ENCODE results near the gene TTC16.
"Not testable (repeated sequence)": the region's sequence is repeated elsewhere in the genome, so short reads cannot be mapped to it uniquely, and the experiment has no call there.

TTC16 gene

GRCh38 chr9:127769929-127770582 is 54.2 kb downstream of the TTC16 start:
- DNase-seq (ENCODE audit: low read depth) = no peak

DNA sequence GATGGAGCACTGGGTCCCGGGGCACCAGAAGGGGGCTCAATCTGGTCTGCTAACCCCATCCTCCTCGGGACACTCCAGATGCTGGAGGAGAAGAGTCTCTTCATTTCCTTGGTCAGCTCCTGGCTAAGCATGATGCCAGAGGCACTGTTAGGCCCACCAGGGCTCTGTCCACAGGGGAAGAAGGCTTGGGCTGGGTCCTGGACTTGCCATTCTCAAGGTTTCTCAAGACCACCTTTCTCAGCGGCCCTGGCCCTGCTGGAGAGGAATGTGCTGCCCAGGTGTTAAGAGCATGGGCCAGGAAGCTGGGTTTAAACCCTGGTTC is 54.7 kb downstream of the TTC16 start:
- no peak for DNase-seq (ENCODE audit: low read depth)

DNA sequence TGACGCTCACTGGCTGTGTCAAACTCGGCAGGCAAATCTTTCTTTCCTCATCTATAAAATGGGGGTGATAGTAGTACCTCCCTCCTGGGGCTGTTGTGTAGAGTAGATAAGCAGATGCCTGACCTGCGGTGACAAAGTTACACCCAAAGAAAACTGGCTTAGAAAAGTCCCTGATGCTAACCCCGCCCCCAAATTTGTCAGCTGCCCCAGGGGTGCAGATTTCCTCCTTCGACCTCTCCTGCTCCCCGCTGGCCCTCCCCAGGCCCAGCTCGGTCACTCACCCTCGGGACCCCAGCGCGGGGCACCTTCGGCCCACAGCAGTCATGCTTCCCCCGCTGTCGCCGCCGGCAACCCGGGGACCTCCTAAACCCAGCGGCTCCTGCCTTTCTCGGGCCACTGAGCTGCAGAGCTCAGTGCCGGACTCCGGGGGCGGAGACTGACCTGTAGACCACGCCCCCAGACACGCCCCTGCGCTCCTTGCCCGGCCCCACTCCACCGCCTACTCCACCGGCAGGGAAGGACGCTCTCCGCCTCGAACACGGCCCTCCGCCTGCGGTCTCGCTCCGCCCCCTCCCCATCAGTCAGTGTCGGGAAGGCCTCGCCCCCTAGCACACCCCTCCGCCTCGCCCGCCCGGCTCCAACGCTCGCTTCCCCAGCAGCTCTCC is 55.2 kb downstream of the TTC16 start:
- peak; percentile 91 for DNase-seq (ENCODE audit: low read depth)

DNA sequence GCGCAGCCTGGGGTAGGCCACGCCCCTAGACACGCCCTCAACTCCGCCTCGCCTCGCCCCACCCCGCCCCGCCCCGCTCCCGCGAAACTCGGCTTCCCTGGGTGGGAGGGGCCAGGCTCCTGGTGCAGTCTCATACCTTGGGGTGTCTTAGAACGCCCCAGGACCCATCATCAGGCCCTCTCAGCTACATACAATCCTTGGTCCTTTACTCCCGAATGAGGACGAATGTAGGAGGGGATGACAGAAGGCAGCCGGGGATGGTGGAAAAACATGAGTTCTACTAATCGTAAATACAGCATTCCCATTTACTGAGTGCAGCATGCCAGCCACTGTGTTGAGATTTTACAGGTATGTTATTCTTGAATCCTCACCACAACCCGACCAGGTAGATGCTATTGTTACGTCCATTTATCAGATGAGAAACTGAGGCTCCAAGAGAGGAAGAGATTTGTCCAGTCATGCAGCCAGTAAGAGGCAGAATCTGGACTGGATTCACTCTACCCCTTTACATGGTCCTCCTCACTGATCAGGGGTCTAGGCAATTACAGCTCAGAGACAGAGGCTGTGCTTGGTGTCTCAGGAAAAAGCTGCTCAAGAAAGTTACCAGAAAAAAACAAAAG is 55.8 kb downstream of the TTC16 start:
- no peak for DNase-seq (ENCODE audit: low read depth)

- no peak for DNase-seq (ENCODE audit: low read depth)
Observed at GRCh38 chr9:127772603-127773002, 56.7 kb downstream of the TTC16 start.

DNA sequence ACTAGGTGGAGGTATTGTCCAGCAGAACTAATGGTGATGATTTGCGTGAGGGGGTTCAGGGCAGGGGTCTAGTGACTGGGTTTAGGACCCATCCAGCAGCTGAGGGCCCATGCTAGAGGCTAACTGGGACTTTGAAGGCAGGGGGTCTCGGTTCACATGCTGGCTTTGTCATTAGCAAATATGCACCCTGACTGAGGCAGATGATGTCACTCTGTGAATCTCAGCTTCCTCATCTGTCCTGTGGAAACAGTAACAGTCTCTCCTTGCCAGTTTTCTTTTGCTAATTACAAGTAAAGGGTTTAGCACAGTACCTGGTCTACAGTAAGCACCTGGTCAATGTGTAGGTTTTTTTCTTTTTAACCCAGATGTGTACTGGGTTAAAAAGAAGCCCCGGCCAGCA is 57.4 kb downstream of the TTC16 start:
- DNase-seq (ENCODE audit: low read depth) = no peak

GRCh38 chr9:127773981-127774380 is 58.1 kb downstream of the TTC16 start:
- DNase-seq (ENCODE audit: low read depth) = no peak

- DNase-seq (ENCODE audit: low read depth) = peak; percentile 61
Observed at GRCh38 chr9:127776195-127776923, 60.5 kb downstream of the TTC16 start.

GRCh38 chr9:127776924-127777289 is 61.0 kb downstream of the TTC16 start:
- no peak for DNase-seq (ENCODE audit: low read depth)

- no peak for DNase-seq (ENCODE audit: low read depth)
Observed at GRCh38 chr9:127777368-127777980, 61.6 kb downstream of the TTC16 start.

DNA sequence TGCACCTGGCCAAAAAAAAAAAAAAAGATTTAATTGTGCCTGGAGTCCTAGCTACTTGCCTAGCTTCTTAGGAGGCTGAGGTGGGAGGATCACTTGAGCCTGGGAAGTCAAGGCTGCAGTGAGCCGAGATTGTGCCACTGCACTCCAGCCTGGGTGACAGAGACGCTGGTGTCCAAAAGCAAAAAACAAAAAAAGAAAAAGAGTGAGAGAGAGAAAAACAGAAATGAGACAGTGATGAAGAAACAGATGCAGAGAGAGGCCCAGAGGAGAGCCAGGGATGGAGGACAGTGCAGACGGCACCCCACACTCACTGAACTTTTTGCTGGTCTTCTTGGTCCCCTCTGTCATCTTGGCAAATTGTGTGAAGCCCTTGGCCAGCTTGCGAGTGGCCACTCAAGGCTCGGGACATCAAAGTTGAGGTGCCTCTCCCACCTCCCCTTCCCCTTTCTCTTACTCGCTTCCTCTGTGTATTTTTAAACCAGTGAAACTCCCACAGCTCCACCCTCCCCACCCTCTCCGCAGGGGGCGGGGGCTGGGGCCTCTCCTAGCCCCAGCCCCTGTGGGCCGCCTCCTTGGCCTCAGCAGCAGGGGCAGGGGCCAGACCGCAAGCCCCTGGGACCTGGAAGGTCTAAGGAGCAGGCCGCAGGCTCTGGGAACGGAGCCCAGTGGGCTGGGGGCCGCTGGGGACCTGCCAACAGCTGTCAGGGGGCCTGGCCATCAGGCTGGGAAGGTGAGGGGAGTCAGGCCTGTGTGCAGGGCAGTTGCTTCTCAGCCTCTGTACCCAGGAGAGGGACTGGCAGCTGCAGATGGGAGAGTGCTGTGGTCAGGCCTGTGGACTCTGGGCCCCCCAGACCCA is 62.6 kb downstream of the TTC16 start, which contains the start of gene SH2D3C:
SH2D3C (minus strand) TSS at position 387 of the 856 bp plus-strand sequence; CDS start at position 348, 39 bp downstream.
- no peak for DNase-seq (ENCODE audit: low read depth)

DNA sequence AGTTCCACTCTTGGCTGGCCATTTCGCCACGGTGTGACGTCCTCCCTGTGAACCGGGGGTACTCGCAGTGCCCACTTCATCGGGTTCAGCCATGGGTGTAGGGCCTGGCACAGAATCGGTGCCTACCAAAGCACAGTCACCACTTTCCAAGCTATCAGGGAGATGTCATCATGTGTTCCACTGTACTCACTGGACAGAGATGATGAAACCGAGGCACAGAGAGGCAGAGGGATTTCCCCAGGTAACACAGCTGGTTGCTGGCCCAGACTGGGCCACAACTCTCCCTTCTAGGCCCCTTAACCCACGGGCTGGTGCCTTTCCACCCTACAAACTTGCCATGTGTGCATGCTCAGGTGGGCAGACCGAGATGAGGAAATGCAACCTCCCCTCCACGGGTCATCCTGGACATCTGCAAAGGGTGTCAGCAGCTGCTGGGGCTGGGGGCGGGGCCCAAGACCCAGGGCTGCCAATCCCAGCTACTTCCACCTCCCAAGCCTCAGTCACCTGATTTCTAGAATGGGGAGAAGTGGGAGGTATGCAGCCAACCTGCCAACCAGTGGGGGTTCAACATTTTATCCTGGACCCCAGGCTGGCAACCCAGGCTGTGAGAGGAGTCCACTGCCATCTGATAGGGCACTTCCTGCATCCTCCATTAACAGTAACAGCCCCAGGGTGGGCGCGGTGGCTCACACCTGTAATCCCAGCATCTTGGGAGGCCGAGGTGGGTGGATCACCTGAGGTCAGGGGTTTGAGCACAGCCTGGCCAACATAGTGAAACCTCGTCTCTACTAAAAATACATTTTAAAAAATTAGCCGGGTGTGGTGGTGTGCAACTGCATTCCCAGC is 63.5 kb downstream of the TTC16 start:
- peak; percentile 53 for DNase-seq (ENCODE audit: low read depth)

- DNase-seq (ENCODE audit: low read depth) = no peak
Observed at GRCh38 chr9:127780126-127780885, 64.4 kb downstream of the TTC16 start.

GRCh38 chr9:127780909-127781308 is 65.0 kb downstream of the TTC16 start:
- not testable (repeated sequence) for DNase-seq (ENCODE audit: low read depth)
